MV-4-11 (cell line): Measurements from ENCODE around the gene SOX9.

ENCODE experiments used
- DNase-seq: peaks from one replicate; lab custom pipeline; 2025; lab: John Stamatoyannopoulos, UW

SOX9 gene

GRCh38 chr17:72120642-72121163 is at the start of gene SOX9:
Gene SOX9 (plus strand): TSS chr17:72121020. CDS start chr17:72121392, 372 bp downstream.
- DNase-seq = no peak

GRCh38 chr17:72071330-72071729 is 49.5 kb upstream of the SOX9 start:
- no peak for DNase-seq

DNA sequence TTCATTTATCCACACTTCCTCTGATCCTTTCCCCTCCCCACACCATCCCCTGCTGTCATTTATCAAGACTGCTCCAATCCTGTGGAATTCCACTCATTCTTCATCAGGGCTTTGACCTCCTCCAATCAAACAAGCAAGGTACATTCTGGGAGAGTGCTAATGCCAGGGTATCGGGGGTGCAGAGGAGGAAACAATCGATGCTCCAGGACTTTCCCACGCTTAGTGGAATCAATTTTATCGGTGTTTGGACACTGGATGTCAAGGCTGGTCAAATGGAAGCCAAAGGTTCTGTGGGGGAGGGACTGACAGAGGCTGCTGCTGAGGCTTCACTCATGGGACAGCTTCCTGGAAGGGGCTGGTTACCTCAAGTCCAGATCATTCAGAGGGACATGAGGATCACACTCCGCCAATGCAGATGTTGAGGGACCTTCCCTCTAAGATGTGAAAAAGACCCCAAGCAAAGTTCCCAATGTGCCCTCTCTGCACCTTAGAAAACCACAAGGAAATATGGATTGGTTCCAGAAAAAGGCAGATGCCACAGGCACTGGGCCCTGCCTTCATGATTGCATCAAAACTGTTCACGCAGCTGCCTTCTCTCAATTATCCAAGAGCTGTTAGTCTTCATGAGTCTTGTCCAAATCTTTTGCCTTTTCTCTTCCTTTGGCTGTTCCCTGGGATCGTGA is 44.7 kb upstream of the SOX9 start:
- no peak for DNase-seq

DNA sequence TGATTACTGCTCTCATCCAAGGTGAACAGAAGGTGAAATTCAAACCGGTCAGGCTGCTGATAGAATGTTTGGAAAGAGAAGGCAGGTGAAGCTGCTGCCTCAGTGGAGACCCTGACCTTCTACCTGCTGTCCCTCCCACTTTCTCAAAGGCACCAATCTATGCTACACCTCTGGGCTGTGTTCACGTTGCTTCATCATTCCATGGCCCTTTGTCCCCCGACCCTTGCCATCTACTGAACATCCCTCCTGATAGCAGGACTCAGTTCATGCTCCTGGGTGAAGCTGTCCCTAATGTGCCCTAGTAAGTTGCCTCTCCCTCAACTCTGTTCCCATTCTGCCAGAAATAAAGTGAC is 44.2 kb upstream of the SOX9 start:
- DNase-seq = no peak

- no peak for DNase-seq
These were observed 43.4 kb upstream of the SOX9 start for GRCh38 chr17:72077326-72077960.

DNA sequence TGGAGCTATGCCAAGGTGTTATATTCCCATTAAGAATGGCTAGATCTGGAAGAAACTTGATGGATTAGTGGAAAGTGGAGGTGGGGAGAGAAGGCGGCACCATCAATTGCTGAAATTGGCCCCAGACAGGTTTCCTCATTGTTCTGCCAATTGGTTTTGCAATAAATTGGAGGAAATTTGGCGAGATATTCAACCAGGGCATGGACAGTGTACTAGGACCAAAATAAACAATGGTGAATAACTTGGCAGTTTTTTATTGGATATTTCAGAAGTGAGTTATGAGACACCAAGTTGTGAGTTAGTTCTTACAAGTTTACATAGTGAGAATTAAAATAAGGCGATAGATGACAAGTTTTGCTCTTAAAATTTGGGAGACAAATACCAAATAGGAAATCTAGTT is 41.1 kb upstream of the SOX9 start:
- no peak for DNase-seq

DNA sequence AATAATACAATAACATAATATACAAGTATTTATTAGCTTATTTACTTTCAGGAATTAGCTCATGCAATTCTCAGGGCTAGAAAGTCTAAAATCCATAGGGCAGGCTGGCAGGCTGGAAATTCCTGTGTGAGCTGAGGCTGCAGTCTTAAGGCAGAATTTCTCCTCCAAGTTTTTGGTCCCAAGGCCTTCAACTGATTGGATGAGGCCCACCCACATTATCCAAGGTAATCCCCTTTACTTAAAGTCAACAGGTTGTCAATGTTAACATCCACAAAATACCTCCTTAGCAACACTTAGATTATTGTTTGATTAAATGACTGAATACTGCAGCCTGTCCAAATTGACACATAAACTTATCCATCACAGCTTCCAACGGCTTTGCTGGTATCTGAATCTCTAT is 32.9 kb upstream of the SOX9 start:
- DNase-seq = no peak

DNA sequence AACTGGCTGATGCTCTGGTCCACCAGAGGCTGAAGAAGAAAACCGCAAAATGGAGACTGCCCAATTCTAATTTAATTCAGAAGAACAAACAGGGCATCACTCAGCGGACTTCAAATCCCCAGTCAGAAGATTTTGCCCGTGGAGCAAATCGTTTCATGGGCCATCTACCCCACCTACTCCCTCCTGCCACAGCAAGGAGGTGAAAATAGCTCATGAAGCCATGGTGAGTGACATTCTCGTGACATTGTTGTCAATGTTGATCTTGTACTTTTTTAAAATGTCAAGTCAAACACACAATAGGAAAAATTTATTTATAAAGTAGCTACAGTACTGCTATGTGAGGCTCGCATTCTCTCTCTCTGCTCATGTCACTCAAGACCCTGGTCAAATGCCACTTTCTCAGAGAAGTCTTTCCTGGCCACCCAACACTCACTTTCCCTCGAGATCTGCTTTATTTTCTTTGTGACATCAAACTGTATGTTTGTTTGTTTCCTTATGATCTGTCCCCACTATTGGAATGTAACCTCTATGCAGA is 31.3 kb upstream of the SOX9 start:
- DNase-seq = no peak

DNA sequence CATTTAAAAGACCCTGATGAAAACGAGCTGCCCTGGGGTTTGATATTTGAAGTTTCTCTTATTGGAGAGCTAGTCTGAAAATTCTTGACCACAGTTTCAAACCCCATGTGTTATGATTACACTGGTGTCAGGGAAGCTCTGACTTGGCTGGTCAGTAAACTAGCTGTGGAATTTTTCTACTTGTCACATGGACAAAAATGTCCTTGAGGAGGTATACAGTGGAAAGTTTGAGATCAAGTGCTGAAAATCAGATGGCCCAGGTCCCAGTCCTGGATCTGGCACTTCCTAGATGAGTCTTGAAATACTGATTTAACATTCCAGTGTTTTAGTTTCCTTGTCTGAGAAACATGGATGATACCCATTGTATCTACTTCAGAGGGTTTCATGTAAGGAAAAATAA is 30.7 kb upstream of the SOX9 start:
- DNase-seq = no peak

DNA sequence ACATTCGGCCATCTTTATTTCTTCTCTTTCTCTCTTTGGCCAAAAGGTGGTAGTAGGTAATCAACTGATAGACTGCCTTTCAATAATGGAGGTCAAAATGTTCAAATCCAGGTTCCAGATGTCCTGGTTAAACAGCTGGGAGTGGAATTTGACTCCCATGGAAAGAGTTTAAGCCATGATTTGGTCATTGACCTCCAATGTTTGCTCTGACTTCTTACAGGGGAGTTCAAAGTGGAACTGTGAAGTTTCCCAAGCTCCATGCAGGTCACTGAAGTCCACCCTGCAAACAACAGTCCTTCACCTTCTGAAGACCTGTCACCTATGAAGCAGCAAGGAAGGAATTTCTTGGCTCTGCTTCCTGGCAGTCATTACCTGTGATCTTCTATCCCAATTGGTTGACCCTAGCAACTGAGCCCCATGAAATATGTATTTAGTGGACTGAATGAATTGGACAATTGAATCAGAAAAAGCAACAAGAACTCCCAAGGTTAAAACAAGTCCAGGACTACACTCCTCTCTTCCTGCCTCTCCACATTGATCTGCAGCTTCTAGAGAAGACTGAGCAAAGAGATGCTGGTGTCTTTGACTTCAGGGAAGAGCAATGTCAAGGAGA is 28.0 kb upstream of the SOX9 start:
- DNase-seq = no peak

GRCh38 chr17:72093707-72094106 is 27.1 kb upstream of the SOX9 start:
- no peak for DNase-seq

GRCh38 chr17:72095316-72095715 is 25.5 kb upstream of the SOX9 start:
- DNase-seq = no peak

- no peak for DNase-seq
These were observed 23.7 kb upstream of the SOX9 start for GRCh38 chr17:72097144-72097543.

DNA sequence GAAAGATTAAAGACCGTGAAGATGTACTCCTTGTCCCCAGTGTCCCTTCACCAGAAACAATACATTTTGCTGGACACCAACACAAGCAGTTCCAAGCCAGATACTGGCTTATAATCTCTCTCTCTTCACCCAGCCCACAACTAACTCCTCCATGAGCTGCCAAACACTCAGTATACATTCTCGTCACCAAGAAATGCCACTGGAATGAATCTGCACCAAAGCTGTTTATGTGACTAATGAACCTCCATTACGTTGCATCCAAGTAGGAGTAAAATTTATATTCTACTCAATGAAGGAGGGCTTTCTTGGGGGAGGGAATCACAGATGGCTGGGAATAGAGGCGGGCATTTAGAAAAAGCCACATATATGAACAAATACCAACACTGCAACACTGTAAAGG is 20.9 kb upstream of the SOX9 start:
- no peak for DNase-seq

GRCh38 chr17:72100470-72100869 is 20.4 kb upstream of the SOX9 start:
- no peak for DNase-seq

GRCh38 chr17:72101526-72101925 is 19.3 kb upstream of the SOX9 start:
- no peak for DNase-seq

DNA sequence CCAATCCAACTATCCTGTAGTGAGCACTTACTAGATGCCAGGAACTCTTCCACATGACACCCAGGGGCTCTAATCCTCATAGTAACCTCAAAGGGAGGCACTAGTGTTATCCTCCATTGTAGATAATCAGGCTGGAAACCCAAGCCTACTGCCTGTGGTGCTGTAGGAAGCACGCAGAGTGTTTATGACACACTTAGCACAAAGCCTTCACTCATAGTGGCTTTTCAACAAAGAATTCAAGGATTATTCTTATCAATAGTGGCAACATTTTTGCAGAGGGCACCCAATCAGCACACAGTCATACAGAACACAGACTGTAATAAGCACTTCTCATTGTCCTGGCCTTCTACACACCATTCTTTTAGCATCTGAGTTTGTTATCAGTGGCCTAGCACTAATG is 18.5 kb upstream of the SOX9 start:
- no peak for DNase-seq

DNA sequence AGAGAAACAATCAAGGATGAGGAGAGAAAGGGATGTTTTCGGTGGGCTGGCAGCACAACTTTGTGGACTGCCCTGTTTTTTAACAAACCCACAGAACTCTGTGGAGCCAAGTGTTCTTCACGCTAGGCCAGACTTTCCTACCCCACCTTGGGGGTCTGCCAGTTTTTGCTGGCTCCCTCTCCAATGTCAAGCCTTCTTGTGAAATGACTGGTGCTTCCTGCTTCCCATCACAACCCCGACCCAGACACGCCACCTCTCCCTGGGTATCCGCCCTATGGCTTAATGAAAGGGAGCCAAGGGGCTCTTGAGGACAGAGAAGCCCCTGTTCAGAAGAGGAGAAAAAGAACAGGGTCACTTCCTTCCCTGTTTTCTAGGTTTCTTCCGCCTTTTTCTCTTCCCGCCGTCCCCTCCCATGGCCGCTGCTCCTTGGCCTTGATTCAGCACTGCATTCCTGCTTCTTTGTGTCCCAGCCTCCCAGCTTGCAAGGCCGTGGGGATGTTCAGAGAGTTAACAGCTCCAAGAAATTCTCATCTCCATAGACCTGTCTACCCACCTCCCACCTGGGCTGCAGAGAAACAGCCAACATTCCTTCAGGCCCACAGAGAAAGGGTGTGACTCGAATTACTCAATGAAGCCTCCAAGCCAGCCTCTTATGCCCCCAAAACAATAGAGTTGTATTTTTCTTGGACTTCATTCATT is 16.5 kb upstream of the SOX9 start:
- DNase-seq = no peak

- no peak for DNase-seq
These were observed 16.0 kb upstream of the SOX9 start for GRCh38 chr17:72104863-72105234.

- no peak for DNase-seq
These were observed 13.7 kb upstream of the SOX9 start for GRCh38 chr17:72107100-72107499.

GRCh38 chr17:72110231-72110941 is 10.4 kb upstream of the SOX9 start:
- no peak for DNase-seq

- no peak for DNase-seq
These were observed 9.9 kb upstream of the SOX9 start for GRCh38 chr17:72110942-72111318.
